ENCODE results near the gene OR51Q1.

DNA sequence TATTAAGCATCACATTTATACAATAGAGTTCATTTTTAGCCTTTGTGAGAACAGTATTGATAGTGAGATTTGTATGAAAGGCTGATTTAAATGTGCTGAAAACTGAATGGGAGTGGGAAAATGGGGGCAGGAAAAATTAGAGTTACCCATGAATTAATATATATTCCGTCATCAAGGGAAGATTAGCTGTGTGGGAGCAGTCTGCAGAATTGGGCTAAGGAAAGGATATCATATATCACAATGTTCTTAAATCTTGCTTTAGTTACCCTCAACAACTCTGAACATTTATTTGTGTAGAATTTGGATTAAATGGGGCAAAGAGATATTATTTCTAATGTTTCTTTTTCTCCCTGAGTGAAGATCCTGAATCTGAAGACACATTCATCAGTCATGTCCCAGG is at the start of gene OR51Q1:
- TF ChIP-seq, protein P1, sequence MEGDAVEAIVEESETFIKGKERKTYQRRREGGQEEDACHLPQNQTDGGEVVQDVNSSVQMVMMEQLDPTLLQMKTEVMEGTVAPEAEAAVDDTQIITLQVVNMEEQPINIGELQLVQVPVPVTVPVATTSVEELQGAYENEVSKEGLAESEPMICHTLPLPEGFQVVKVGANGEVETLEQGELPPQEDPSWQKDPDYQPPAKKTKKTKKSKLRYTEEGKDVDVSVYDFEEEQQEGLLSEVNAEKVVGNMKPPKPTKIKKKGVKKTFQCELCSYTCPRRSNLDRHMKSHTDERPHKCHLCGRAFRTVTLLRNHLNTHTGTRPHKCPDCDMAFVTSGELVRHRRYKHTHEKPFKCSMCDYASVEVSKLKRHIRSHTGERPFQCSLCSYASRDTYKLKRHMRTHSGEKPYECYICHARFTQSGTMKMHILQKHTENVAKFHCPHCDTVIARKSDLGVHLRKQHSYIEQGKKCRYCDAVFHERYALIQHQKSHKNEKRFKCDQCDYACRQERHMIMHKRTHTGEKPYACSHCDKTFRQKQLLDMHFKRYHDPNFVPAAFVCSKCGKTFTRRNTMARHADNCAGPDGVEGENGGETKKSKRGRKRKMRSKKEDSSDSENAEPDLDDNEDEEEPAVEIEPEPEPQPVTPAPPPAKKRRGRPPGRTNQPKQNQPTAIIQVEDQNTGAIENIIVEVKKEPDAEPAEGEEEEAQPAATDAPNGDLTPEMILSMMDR (conservative IDR thresholded peaks at IDR 0.05 in 1 of 2, IDR thresholded peaks at IDR 0.05 in 1 of 2; ENCODE audit: low read depth in 1 of 2, low read length in 2 of 2): no peak
- no peak for TF ChIP-seq EZH2 (IDR thresholded peaks at IDR 0.05; ENCODE audit: low read length, missing control alignments)
